Stimulated activated CD8-positive, alpha-beta memory T cell treated with anti-CD3 and anti-CD28 coated beads, Interleukin-2, amount 100 ng/mL, for 1 hour (primary cell): ENCODE results near the gene BACH2.

Experiments
- DNase-seq, 2 donors: peaks; one replicate each; pipeline ENCODE4 v3.0.0-alpha.2; 2020; ENCODE audit warnings: low read depth in 2 of 2

The BACH2 gene

DNA sequence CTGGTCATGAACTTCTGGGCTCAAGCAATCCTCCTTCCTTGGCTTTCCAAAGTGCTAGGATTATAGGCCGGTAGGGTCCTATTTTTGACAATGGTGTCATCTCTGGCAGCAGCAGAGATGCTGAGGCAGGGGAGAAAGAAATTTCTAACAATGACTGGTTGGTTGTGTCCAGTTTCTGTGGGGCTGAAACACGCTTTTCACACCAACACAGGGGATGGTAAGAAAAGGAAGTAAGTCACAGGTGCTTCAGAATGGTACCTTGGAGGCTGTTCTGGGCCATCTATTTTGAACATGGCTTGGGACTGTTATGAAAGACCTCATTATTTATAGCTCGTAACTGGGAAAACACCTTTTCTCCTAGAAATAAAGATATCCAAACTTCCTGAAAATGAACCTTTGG, 329.7 kb downstream of the BACH2 start:
- no peak for DNase-seq

DNA sequence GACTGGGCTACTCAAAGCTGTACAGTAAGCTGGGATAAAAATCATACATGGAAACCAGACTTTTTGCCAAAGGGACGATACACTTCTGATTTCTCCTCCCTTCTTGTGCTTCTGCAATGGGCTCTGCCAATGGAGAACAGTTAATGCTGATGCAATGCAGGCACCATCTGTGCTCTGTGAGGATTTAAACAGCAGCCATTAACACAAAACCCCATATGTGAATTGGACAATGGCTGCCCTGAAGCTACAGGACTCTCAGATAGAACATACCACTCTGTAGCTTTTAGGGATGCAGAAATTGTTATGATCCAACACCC, 330.5 kb downstream of the BACH2 start:
- no peak for DNase-seq

DNA sequence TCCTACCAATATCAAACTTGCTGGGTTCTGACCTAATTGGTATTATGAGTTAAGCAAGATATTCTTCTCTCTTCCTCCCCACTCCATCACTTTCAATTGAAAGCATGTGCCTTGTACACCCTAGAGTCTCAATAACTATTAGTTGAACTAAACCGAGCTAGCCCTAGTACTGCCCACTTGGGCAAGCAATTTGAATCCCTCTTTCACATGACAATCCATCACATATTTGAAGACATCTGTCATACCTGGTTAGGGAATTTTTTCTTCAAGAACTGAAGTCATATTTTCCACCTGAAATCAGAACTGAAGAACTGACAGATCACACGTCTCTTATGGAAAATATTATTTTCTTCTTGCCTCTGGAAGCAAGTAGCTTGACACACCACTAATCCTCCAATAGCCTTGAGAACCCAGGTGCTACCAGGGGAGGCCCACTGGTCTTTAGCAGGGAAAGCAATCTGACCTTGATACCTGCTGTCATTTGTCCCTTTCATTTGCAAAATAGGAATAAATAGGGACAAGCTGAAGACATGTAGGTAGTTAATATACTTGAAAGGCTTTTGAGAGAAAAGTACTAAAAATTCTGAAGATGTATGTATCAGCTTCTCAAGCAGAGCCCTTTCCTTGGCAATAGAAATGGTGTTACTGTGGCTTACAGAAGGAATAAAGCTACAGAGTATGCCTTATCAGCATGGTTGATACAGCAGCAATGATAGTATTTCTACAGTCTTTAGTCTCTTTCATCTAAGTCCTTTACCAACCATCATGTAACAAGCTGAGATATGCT, 331.0 kb downstream of the BACH2 start:
- DNase-seq, result no peak

DNA sequence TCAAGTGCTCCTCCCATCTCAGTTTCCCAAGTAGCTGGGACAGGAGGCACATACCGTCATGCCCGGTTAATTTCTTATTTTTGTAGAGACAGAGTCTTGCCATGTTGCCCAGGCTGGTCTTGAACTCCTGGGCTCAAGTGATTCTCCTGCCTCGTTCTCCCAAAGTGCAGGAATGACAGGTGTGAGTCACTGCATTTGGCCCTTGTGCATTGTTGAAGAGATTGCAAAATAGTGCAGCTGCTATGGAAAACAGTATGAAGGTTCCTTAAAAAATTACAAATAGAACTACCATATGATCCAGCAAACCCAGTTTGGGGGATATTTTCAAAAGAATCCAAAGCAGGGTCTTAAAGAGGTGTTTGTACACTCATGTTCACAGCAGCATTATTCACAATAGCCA, 333.3 kb downstream of the BACH2 start:
- DNase-seq, result no peak

DNA sequence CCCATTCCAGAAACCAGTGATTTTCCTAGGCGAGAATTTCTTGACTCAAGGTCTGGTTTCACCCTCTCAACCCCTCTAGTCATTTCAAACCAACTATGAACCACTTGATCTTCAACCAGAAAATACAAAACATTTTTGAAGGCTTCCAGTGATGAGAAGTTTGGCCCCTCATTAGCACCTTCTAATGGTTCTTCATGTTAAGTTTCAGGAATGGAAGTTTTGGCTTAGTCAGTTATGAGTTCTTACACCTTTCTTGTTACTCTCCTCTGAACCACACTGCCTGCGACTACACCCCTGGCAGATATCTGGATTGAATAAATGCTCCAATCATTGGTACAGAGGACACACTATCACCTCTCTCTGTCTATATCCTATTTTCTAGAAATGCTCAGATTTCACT, 335.2 kb downstream of the BACH2 start:
- DNase-seq, result no peak

DNA sequence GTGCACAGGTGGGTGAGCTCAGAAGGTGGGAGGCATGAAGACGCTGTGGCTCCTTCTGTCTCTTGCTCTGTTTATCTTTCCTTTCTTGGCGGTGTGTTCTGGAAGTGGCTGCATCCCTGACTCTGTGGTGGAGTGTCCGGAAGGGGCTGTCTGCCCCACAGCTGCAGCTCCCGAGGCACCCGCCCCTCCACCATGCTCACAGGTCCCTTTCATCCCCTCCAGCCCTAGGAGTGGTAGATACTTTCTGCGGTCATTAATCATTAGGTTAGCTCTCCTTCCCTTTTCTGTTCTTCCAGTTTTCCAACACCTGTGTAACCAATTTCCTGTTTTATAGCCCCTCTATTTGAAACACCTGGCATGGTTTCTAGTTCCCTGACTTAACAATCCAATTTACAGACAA, 336.8 kb downstream of the BACH2 start:
- no peak for DNase-seq

DNA sequence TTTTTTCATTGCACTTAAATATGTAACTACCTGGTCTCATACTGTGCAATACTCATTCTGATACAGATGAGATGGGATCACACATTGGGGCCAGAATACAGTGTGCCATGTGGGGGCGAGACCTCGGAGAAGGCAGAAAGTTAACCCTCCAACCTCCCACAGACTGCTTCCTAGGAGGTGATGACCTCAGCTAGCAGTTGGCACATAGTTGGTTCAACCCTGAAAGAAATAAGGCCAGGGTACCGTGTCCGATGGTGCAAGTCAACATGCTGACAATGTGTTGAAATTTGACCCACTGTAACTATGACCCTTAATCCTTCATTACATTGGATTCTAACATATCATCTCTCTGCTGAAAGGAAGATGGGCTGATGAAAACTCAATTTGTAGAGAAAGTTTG, 340.5 kb downstream of the BACH2 start:
- no peak for DNase-seq

DNA sequence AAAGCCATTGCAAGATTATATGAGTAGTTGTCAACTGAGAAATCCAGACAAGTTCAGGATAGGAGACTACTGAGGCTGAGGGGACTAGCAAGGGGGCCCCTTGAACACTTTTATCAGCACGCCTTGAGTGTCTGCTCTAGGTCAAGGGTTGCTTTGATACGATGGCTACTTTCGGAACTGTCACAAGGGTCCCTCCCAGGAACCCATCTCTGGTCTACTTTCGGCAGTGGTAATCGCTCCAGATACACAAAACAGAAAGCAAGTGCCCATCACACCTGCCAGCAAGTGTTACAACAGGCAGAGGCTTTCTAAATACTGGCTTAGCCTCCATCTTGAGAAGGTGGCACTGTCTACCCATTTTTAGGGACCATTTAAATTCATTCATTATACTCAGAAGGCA, 341.3 kb downstream of the BACH2 start:
- no peak for DNase-seq

DNA sequence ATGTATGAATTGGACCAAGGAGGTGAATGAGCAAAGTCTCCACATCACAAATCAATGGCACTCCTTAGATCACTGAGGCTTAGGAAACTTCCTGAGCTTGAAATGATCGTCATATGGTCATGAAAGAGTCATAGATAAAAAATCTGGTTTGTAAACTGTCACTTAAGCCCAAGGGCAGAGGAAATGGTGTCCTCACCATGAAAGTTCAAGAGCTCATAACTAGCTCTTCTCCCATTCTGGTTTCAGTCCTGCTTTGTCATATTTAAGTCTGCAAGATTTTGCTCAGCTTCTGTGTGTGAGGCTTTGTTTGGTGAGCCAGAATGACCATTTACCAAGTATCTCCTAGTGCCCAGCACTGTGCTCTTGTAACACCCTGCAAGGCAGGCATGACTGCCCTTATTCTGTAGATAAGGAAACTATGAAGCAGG, 341.9 kb downstream of the BACH2 start:
- DNase-seq, result no peak

DNA sequence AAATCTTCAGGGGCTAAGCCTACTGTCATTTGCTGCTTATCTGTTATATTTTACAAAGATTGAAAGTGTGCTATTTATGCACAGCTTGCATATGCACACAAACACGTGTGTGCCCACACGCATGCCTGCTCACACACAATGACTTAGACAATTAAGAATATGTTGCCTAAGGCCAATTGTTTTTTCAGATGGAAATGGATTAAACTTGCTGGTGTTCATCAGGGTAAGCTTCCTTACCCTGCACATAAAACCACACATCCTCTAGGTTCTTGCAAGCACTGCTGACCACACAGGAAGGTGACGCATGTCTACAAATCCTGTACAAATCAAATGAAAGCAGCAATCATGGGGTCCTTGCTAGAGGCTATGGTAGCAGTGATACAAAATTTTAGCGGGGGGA, 344.0 kb downstream of the BACH2 start:
- peak; percentile 27 to 29 for DNase-seq

DNA sequence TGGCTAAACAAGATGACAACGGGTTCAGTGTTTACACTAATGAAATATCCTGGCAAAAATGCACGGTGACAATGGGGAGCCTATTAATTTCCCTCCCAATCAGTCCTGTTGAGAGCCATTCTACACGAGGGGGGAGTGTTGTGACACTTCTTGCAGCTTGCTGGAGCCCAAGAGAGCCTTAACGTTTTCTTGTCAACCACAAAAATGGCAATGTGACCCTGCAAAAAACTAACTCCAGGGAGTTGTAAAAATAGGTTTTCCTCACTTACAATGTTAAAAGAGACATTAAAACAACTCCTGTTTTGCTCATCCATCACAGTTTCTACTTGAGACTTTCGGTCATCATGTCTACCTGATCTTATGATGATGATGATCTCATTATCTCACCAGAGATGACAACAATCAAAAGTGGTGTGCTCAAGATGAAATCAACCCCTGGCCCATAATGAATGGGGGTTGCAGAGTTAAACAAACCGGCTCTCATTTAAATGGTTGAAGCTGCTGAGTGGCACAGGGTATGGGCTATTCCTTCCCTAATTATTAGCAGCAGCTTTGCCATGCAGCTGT, 344.5 kb downstream of the BACH2 start:
- DNase-seq, result no peak

DNA sequence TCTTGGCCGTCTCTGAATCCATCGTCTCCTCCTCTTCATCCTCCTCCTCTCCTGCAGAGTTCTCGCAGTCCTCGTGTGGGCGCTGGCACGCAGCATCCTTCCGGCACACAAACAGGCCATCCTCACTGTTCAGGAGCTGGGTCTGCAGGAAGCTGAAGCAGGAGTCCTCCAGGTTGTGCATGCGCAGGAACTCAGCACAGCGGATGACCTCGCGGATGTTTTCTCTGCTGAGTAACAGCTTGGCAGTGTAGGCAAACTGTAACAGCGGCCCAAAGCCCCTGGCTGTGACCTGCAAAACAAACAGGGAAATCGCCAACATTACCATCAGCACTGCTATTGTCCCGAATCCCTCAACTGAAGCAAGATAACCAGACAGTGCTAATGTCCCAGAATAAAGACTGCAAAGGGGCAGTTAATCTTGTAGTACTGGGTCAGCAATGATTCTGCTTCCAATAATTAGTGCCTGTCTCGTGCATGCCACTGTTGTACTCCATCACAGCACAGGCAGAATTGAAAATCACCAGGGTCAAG, 345.0 kb downstream of the BACH2 start:
- no peak for DNase-seq

DNA sequence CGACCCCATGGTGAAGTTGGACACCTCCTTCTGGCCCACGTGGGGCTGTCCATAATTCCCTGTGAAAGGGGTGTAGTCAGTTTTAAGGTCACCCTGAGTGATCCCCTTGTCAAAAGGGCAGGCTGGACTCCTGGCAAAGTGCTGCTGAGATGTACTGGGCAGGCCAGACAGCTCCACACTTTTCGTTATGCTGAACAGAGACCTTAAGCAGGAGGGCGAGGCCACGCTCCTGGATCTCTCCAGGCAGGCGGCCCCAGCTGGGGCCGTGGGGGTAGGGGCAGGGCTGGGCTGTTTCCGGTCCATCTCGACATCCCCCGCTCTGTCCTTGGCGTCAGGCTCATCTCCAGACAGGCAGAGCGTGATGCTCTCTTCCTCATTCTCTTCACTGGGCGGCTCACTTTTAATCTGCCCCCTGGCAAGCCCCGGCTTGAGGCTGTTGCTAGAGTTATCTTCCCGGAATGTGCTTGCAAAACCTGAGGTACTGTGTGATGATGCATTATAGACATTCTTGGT, 345.7 kb downstream of the BACH2 start:
- DNase-seq, result no peak

DNA sequence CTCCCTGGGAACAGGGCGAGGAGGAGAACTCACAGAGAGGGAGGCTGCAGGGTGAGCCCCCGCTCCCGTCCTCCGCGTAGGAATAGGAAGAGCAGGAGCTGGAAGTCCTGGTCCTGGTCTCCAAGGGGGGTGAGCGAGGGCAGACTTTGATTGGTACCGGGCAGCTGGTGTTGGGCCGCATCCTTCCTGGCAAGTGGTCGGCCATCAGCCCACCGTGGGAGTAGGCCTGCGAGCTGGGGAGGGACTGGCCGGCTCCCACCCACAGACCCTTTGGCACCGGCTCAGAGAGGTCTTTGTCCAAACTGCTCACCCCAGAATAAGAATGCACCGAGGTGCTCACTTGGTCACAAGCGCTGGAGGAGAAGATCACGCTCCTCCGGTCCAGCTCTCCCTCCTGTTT, 346.2 kb downstream of the BACH2 start:
- no peak for DNase-seq

DNA sequence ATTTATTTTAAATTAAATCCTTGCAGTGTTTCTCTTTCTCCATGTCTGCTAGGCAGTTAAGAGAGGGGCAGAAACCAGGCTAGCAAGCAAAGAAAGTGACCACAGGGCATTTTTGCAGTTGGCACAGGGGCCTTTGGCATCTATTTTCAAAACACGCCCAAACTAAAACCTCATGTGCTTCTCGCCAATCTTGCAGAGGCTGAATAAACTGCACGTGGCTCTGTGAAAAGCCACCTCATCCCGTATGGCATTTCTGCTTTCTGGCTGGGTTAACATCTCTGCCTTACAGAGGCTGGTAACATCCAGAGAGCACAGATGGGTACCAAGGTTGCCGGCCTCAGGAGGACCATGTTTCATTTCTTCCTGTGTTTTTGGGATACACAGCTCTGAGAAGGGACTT, 347.8 kb downstream of the BACH2 start:
- no peak for DNase-seq

DNA sequence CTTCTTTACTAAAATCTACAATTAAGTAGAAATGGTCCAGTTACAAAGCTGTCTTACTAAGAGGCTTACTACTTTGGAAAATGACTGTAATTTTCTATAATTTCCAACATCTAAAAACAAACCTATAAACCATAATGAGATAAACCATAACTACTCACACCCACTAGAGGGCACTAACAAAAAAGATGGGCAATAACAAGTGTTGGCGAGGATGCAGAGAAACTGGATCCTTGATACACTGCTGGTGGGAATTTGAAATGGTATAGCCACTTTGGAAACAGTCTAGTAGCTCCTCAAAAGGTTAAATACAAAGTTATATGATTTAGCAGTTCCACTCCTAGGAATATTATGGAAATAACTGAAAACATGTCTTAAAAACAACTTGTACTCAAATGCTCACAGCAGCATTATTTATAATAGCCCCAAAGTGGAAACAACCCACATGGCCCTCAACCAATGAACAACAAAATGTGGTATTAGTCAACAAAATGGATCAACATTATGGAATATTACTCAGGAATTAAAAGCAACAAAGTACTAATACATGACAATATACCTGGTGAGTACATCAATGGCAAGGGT, 351.7 kb downstream of the BACH2 start:
- no peak for DNase-seq

DNA sequence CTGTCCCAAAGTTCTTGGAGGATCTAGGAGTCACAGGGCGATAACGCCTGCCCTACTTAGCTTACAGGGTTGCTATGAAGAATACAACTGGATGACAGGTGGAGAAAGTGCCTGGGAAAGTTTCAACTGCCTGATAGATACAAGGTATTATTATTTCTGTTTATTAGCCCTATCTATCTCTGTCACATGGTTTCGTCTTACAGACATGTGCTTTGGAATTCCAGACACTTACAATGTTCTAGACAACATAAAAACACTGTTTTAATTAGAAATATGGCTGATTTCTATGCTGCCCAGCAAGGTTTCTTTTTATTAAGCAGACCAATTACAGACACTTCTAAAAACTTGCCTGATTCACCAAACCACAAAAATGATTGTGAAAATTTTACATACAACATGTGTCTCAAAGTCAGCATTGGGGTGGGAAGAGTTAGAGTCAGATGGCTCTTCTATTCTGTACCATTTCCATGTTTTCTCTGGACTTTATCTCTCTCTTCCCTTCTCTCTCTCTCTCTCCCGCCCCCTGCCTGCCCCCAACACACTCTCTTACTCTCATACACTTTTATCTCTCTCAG, 352.4 kb downstream of the BACH2 start:
- no peak for DNase-seq

DNA sequence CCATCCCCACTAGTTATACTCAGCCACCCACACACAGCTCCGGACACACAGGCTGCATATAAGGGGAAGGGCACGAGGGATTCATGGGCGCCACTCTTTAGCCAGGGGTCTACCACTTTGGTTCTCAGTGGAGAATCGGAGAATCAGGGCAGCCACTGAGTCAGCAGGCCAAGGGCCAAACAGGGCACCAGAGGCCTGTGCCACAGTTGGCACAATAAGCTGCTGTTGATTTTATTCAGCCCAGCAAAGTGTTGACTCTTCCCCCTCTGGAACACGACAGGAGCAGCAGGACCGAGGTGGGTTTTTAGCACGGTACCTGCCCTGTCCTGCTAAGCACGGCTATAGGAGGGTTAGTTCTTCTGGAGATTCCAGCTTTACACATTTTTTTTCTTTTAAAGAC, 354.0 kb downstream of the BACH2 start:
- DNase-seq, result no peak

DNA sequence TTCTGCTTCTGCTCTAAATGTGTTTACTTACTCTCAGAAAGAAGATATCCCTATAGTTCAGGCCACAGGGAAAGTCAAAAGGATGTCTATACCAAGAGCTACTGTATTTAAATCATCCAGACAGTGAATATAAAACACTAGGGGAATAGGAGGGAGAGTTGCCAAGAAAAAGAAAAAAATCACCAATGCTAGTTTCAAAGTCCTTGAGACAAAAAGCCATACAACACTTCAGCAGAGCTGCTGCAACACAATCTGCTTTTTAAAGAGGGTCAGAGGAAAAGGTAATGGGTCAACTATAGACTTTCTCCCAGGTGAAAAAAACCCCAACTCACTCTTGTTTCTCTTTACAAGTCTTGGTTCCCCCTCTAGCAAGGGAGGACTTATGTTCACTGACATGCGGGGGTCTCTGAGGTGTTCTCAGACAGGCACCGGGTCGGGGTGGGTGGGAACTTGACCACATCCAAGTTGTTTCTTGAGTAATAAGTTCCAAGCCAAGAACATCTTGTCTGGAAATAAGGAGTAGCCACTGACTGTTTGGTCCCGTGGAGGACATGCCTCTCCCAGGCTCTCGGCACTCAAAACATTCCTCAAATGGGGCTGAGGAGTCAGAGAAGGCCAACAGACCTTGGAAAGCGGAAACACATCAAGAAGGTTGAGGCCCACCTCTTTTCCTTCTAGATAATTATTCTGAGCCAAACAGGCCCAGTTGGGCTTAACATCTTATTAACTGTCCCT, 354.7 kb downstream of the BACH2 start:
- DNase-seq, result no peak

DNA sequence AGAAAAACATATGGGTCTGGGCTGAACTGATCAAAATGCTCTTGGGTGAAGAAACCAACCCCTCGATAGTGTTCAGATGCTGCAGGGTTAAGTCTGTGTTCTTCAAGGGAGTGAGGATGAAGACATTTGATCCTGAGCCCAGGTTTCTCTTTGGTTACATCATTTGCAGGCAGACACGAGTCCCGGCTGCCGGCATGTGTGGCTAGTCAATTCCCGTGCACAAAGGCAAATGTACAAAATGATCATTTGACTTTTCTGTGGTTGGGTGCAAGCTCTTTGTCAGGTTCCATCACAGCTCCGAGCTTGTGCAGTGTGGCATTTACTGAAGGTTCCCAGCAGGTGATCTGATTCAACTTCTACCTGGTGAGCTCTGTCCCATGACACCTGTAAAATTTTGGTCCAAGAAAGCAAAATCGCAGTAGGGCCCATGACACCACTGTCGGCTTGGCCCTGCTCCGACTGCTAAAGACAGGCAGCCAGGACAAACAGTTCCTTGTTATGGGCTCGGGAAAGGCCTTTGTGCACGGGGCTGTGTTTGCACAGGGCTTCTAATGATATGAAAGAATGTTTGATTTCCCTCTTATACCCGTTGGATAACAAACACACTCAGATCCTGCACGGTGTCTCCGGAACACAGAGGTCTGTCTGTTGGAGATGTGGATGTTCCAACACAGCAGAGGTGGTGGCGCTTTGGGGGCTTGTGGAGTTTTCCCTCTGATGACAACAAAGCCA, 355.4 kb downstream of the BACH2 start:
- DNase-seq, result no peak
